Mammary epithelial cell (primary cell): ENCODE data around the gene TRRAP.

Source experiments
- EZH2 ChIP-seq: IDR thresholded peaks from 2 replicates; pipeline ENCODE4 v1.6.1; 2012; ENCODE audit warnings: low read length, inconsistent platforms, borderline replicate concordance
- TF ChIP-seq, protein P1 (sequence below), 2 donors: IDR thresholded peaks in 1 of 2; conservative IDR thresholded peaks in 1 of 2; 2 replicates each; pipeline ENCODE4 v1.5.1; 2011 to 2012; ENCODE audit warnings: inconsistent platforms in 2 of 2, low read length in 2 of 2, mild to moderate bottlenecking in 2 of 2, control low read depth in 1 of 2, low read depth in 1 of 2; ENCODE audit not compliant: insufficient read depth in 1 of 2; ENCODE audit errors: extremely low read depth in 1 of 2

DNA sequence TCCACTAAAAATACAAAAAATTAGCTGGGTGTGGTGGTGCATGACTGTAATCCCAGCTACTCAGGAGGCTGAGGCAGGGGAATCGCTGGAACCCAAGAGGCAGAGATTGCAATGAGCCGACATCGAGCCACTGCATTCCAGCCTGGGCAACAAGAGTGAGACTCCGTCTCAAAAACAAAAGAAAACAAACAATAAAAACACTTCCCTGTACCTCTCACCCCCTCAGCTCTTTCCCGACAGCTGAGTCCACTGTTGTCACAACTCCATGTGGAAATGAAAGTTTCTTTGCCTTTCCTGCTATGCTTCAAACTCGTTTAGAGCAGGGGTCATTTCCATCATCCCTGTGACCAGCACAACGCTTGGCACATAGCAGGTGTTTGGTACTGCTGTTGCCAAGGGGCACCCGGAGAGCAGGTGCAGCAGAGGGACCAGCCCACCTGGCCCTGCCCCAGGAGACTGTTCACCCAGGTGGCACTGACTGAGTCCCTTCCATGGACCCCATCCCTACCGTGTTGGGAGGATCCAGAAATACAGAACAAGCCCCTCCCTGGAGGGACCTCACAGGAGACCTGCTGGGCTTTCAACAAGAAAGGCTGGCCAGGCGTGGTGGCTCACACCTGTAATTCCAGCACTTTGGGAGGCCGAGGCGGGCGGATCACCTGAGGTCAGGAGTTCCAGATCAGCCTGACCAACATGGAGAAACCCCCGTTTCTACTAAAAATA, 13.4 kb upstream of the TRRAP start:
- TF ChIP-seq, protein P1, sequence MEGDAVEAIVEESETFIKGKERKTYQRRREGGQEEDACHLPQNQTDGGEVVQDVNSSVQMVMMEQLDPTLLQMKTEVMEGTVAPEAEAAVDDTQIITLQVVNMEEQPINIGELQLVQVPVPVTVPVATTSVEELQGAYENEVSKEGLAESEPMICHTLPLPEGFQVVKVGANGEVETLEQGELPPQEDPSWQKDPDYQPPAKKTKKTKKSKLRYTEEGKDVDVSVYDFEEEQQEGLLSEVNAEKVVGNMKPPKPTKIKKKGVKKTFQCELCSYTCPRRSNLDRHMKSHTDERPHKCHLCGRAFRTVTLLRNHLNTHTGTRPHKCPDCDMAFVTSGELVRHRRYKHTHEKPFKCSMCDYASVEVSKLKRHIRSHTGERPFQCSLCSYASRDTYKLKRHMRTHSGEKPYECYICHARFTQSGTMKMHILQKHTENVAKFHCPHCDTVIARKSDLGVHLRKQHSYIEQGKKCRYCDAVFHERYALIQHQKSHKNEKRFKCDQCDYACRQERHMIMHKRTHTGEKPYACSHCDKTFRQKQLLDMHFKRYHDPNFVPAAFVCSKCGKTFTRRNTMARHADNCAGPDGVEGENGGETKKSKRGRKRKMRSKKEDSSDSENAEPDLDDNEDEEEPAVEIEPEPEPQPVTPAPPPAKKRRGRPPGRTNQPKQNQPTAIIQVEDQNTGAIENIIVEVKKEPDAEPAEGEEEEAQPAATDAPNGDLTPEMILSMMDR (conservative IDR thresholded peaks at IDR 0.05 in 1 of 2, IDR thresholded peaks at IDR 0.05 in 1 of 2; ENCODE audit: extremely low read depth in 1 of 2, insufficient read depth in 1 of 2, low read depth in 1 of 2, low read length in 2 of 2) = no peak
- TF ChIP-seq EZH2 = no peak
